ENCODE data around the gene H3-3A. TPM values are rescaled to one million over a fixed set of nuclear protein-coding genes. Genes with fewer than 3 reads are reported as not detected.
"Not testable (repeated sequence)": the region's sequence is repeated elsewhere in the genome, so short reads cannot be mapped to it uniquely, and the experiment has no call there.

H3-3A gene
- total RNA-seq, 2 donors from 2014 or later: 292 to 444 TPM

DNA sequence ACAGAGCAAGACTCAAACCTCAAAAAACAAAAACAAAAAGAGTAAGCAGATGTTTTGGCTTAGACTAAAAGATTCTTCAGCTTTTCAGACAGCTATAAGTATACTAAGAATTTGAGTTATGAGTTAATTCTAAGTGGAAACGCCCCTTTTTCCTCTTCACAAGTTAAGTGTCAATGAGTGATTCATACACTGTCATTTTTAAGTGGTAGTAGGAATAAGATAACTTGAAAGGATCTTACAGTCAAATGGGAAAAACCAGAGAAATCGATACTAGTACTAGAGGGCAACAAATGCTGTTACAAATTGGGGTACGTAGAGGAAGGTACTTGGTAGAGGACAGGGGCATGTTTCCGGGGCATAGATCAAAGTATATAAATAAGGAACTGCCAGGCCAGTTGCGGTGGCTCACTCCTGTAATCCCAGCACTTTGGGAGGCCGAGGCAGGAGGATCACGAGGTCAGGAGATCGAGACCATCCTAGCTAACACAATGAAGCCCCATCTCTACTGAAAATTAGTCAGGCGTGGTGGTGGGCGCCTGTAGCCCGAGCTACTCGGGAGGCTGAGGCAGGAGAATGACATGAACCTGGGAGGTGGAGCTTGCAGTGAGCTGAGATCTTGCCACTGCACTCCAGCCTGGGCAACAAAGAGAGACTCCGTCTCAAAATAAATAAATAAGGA lies 7.4 kb downstream of the H3-3A start:
- peak; percentile 91 to 92 for ATAC-seq
- H3K27ac Mint-ChIP-seq: peak overlapping the region; percentile 77 to 96
- DNase-seq (ENCODE audit: low spot score in 2 of 2): no peak
- no peaks in the 10 kb centered on the region for H3K9me3 Mint-ChIP-seq
- peaks cover 24 to 62% of the 10 kb centered on the region in 2 donors for H3K36me3 Mint-ChIP-seq

DNA sequence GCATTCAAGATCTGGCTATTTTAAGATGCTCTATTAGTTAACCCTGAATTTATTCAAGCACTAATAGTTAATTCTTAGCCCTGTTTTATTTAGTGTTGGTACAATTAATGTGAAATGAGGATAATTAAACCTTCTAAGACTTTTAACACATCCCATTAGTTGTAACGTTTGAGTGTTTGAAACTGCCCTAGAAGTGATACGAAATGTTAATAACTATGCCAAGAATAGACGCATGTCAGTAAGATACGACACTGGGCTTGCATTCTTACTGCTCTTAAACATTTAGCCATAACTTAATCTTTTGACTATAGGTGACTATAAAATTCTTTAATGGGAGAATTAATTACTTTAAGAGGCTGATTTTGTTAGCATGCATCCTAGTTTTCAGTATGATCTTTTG lies 9.8 kb downstream of the H3-3A start:
- H3K36me3 Mint-ChIP-seq: peaks cover 7 to 50% of the 10 kb centered on the region in 2 donors
- ATAC-seq: no peak
- H3K27ac Mint-ChIP-seq: peak overlapping the region in 1 of 2 donors; percentile 79
- no peaks in the 10 kb centered on the region for H3K9me3 Mint-ChIP-seq
- no peak for DNase-seq (ENCODE audit: low spot score in 2 of 2)

DNA sequence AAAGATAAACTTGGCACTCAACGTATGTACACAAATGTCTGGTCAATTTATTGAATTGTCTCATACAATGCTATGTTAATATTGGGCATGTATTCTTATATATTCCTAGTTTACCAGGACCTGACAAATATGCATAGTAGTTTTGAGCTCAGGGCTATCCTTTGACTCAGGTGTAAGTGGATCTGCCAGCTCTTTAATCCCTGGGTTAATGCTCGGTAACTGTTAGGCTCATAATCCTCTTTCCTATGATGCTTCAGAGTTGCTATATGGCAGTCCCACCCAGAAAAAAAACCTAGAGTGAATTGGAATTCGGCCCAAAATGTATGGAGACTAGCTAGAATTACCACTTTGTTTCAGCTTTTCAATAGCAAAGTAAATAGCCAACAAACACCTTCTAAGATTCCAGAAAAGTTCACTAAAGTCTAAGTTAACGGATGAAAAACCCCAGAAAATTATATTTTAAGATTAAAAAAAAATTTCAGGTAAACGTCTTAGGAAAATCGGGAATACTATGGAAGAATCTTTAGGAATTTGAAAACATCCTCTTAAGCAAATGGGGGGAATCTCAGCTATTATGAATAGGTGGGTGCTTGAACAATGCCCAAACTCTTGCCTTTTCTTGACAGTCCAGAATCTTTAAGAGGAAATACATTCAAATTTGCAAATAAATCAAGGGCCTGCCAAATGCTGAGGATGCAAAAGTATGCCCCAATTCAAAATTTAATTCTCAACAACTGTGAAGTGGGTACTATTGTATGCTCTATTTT lies 10.9 kb downstream of the H3-3A start:
- ATAC-seq (no peak), DNase-seq (ENCODE audit: low spot score in 2 of 2) (no peak)
- Mint-ChIP-seq H3K36me3 (peaks cover 7 to 43% of the 10 kb centered on the region in 2 donors), H3K27ac (no peak overlapping the region), H3K9me3 (no peaks in the 10 kb centered on the region)

DNA sequence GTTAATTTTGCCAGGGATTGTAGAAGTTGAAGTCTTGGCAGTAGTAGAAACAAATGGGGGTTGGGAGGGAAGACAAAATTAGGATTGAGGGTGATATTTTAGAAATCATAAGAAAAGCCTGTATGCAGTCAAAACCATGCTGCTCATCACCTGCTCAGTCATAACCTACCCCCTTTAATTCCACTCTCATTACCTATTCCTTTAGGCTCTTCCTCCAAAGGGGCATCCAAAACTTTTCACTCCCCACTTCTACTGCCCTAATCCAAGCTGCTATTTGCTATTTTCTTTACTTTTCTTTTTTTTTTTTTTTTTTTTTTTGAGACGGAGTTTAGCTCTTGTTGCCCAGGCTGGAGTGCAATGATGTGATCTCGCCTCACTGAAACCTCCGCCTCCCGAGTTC lies 11.5 kb downstream of the H3-3A start:
- peak overlapping the region in 1 of 2 donors; percentile 44 for H3K27ac Mint-ChIP-seq
- DNase-seq (ENCODE audit: low spot score in 2 of 2): no peak
- no peaks in the 10 kb centered on the region for H3K9me3 Mint-ChIP-seq
- ATAC-seq: no peak
- peaks cover 7 to 37% of the 10 kb centered on the region in 2 donors for H3K36me3 Mint-ChIP-seq

DNA sequence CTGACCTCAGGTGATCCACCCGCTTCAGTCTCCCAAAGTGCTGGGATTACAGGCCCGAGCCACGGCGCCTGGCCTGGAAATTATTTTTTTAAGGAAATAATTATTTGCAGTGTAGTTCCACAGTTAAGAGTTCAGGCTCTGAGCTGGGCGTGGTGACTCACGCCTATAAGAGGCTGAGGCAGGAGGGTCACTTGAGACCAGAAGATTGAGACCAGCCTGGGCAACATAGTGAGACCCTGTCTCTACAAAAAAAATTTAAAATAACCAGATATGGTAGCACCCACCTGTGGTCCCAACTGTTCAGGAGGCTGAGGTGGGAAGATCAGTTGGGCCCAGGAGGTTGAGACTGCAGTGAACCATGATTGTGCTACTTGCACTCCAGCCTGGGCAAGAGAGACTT lies 13.9 kb downstream of the H3-3A start:
- no peaks in the 10 kb centered on the region for H3K9me3 Mint-ChIP-seq
- ATAC-seq: peak; percentile 11 to 15
- H3K36me3 Mint-ChIP-seq: peaks cover 0 to 20% of the 10 kb centered on the region in 2 donors
- H3K27ac Mint-ChIP-seq: no peak overlapping the region
- no peak for DNase-seq (ENCODE audit: low spot score in 2 of 2)

DNA sequence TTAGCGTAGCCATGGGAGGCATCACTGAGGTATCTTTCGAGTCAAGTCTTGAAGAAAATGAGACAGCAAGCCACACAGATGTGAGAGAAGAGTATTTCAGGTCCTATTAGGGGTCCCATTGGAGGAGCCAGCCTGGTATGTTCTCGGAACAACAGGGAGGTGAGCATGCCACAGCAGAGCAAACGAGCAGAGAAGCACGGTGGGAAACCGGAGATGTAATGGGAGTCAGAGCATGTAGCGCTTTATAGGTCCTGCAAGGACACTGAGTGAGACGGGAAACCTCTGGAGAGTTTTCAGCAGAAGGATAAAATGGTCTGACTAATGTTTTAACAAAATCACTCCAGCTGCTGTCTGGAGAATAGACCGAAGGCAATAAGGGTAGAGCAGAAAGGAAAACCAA lies 15.9 kb downstream of the H3-3A start:
- no peak overlapping the region for H3K27ac Mint-ChIP-seq
- no peaks in the 10 kb centered on the region for H3K9me3 Mint-ChIP-seq
- peaks cover 0 to 10% of the 10 kb centered on the region in 2 donors for H3K36me3 Mint-ChIP-seq
- DNase-seq (ENCODE audit: low spot score in 2 of 2) (peak in 1 of 2 donors; percentile 30), ATAC-seq (no peak)

DNA sequence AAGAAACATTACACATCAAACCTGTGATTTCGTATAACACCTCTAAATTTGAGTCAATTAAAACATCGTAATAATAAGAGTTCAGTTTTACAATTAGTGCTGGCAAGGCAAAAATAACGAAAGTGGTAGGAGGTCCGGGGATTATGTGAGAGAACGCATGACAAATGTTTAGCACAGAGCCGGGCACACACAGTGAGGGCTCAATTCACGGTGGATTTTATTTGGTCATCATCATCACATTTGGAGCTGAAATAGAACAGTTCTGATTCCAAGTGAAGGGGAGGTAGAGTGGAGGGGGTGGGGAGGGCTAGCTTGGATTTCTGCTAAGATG lies 20.0 kb downstream of the H3-3A start:
- ATAC-seq (no peak), DNase-seq (ENCODE audit: low spot score in 2 of 2) (no peak)
- Mint-ChIP-seq H3K27ac (peak overlapping the region in 1 of 2 donors; percentile 75), H3K36me3 (no peaks in the 10 kb centered on the region), H3K9me3 (no peaks in the 10 kb centered on the region)

DNA sequence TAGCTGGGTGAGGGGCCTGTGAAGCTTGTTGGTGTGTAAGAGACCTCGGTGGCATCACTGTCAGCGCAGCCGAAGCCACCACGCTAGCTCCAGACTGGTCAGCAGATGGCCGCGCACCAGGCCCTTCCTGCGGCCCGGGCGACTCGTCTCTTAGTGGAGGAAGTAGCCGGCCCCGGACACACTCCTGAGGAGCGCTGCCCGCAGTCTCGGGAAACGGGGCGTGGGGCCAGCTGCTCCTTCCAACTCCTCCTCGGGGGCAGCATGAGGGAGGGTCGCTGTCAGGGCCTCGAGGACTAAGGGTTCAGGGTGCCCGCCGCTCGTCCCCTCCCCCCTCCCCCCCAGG lies 20.4 kb downstream of the H3-3A start:
- Mint-ChIP-seq H3K27ac (peak overlapping the region in 1 of 2 donors; percentile 75), H3K36me3 (no peaks in the 10 kb centered on the region), H3K9me3 (no peaks in the 10 kb centered on the region)
- DNase-seq (ENCODE audit: low spot score in 2 of 2) (peak in 1 of 2 donors; percentile 22), ATAC-seq (peak; percentile 19 to 56)

DNA sequence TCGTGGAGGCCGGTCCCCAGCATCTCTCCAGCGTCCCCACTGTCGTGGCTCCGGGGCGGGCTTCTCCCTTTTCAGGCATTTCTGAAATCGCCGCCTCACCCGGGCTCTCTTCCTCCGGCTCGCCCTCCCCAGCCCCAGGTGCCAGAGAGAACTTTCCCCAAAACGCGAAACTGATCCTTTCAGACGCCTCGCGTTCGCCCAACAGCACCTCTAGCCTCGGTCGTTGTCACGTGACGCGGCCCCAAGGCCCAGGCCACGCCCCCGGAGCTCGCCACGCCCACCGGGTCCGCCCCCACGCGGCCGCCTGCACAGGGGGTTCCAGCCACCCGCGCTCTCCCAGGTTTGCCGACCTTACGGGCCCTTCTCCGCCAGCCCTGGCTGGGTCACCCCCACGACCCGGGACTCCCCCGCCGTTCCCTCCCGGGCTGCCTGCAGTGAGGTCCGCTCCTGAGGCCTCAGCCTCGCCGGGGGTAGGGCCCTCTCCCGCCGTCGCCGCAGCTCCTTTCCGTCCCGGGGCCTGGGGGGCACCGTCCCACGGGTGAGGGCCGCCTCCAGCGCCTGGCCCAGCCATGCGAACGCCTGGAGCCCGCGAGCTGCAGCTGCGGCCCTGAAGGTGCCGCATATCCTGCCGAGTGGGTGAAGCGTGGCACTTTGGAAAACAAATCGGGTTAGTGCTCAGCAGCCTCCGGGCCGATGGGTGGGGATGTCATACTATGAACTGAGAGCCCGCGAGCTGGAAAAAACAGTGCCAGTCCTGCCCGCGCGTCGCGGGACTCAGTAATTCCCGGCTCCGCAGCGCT lies 21.0 kb downstream of the H3-3A start:
- peak; percentile 91 to 98 for DNase-seq (ENCODE audit: low spot score in 2 of 2)
- peak; percentile 92 to 94 for ATAC-seq
- peak overlapping the region; percentile 75 to 87 for H3K27ac Mint-ChIP-seq
- no peaks in the 10 kb centered on the region for H3K36me3 Mint-ChIP-seq
- H3K9me3 Mint-ChIP-seq: no peaks in the 10 kb centered on the region

DNA sequence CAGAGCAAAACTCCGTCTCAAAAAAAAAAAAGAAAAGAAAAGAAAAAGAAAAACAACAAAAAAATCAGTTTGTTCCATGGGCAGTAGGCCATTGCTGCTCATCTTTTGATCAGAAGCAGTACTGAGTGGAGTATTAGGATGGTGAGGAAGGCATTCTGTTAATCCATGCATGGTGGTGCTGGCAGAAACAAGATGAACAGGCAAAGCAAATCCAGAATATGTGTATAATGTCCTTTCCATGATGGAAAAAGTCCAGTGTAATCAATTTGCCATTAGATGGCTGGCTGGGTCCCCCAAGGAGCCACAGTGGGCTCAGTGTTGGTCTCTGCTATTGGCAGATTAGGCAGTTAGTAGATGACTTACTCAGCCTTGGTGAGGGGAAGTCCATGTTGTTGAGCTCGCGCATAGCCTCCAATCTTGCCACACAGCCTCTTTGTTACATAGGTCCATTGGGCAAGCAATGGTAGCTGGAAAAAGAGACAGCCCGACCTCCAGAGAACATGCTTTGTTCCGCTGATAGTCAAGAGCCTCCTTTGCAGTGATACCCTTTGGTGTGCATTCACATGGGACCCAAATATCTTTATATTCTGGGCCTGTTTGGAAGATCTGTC lies 23.3 kb downstream of the H3-3A start:
- no peak for ATAC-seq
- no peak overlapping the region for H3K27ac Mint-ChIP-seq
- H3K36me3 Mint-ChIP-seq: no peaks in the 10 kb centered on the region
- DNase-seq (ENCODE audit: low spot score in 2 of 2): peak in 1 of 2 donors; percentile 21
- no peaks in the 10 kb centered on the region for H3K9me3 Mint-ChIP-seq

DNA sequence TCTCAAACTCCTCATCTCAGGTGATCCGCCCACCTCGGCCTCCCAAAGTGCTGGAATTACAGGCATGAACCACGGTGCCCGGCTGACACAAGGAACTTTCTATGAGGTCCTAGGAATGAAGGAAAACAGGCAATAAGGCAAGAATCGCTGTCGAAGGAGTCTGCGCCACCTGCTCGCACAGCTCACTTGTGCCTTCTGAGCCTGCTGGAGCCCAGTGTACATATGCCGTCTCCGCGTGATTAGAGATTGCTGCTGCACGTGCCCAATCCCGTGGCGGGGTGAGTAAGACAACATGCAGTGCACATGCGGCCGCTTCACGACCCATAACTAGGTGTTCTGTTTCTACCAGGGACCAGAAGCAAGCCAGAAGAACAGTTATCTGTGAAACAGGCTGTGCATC lies 24.3 kb downstream of the H3-3A start:
- peak in 1 of 2 donors; percentile 44 for DNase-seq (ENCODE audit: low spot score in 2 of 2)
- Mint-ChIP-seq H3K36me3 (no peaks in the 10 kb centered on the region), H3K9me3 (no peaks in the 10 kb centered on the region), H3K27ac (no peak overlapping the region)
- no peak for ATAC-seq

DNA sequence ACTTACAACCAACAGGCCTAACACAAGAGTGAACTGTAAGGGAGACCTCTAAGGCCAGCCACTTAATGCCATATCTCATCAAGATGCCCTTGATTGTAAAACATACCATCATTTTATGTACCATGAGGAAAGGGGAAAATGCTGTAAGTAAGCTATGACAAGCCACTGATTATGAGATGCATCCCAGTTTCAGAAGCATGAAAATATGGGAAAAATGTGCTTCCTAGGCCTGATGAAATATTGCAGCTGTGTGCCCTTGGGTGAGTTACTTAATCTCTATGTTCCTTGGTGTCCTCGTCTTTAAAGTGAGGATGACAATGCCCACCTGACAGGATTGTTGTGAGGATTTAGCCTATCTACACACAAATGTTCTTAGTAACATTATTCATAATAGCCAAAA lies 28.9 kb downstream of the H3-3A start:
- Mint-ChIP-seq H3K27ac (no peak overlapping the region), H3K9me3 (no peaks in the 10 kb centered on the region), H3K36me3 (no peaks in the 10 kb centered on the region)
- no peak for ATAC-seq
- no peak for DNase-seq (ENCODE audit: low spot score in 2 of 2)

DNA sequence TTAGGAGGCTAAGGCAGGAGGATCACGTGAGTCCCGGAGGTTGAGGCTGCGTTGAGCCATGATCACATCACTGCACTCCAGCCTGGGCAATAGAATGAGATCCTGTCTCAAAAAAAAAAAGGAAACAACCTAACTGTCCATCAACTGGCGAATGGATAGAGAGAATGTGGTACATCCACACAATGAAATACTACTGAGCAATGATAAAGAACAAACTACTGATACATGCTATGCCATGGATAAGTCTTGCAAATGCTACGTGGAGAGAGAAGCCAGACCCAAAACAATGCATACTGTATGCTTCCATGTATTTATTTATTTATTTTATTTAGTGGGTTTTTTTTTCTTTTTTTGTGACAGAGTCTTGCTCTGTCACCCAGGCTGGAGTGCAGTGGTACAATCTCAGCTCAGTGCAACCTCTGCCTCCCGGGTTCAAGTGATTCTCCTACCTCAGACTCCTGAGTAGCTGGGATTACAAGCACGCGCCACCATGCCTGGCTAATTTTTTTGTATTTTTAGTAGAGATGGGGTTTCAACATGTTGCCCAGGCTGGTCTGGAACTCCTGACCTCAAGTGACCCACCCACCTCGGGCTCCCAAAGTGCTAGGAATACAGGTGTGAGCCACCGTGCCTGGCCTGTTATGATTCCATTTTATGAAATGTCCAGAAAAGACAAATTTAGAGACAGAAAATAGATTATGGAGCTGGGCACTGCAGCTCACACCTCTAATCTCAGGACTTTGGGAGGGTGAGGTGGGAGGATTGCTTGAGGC lies 29.7 kb downstream of the H3-3A start:
- not testable (repeated sequence) for DNase-seq (ENCODE audit: low spot score in 2 of 2); H3K27ac Mint-ChIP-seq; H3K36me3 Mint-ChIP-seq; H3K9me3 Mint-ChIP-seq; ATAC-seq

DNA sequence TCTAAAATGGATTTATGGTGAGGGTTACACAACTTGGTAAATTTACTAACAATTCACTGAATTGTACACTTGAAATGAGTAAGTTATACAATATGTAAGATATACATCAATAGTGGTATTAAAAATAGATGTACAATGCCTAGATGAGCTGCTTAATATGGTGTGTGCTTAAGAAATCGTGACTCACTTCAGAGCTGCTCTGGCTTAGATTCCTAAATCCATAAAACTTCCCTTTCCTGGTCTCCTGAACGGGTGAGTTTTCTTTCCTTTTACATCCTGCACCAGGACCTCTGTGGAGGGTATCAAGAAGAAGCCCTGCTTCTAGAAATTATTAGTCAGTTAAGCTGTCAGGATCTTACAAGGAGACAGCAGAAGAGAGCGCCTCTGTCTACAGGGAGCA lies 30.4 kb downstream of the H3-3A start:
- ATAC-seq (no peak), DNase-seq (ENCODE audit: low spot score in 2 of 2) (no peak)
- no peak overlapping the region for H3K27ac Mint-ChIP-seq
- no peaks in the 10 kb centered on the region for H3K36me3 Mint-ChIP-seq
- no peaks in the 10 kb centered on the region for H3K9me3 Mint-ChIP-seq

DNA sequence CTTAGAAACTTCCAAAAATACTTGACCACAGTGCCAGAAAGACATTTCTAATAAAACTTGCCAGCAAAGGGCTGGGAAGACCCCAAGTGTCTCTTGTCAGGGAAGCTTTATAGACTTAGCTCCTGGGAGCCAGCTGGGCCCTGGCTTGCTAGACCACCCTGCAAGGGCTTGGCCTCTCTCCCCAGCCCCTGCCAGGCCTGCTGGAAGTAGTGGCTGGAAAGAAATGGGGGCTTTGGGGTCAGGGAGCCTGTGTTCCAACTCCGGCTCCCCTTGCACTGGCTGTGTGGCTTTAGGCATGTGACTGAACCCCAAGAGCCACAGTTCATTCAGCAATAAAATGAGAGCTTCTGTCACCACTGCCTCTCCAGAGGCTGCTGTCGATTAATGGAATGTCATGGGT lies 31.1 kb downstream of the H3-3A start:
- no peak for ATAC-seq

DNA sequence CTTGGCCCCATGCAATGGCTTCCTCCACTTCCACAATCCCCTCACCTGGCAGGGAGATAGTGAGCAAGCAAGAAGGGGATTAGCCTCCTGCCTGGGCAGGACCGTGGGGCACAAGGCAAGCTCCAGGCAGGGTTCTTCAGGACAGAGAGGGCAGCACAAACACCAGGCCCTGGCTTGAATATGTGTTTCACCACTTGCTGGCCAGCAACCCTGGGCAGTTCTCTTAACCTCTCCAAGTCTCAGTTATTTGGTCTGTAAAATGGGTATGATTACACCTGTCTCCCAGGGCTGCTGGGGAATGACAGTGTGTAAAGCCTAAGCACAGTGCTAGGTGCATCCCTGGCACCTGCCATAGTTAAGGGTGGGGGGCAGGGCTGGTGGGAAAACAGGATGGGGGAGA lies 31.9 kb downstream of the H3-3A start:
- DNase-seq (ENCODE audit: low spot score in 2 of 2) (no peak), ATAC-seq (no peak)
- Mint-ChIP-seq H3K36me3 (no peaks in the 10 kb centered on the region), H3K9me3 (no peaks in the 10 kb centered on the region), H3K27ac (no peak overlapping the region)

More for the DNA sequence above, 31.1 kb downstream of the H3-3A start:
- H3K9me3 Mint-ChIP-seq: no peaks in the 10 kb centered on the region
- H3K36me3 Mint-ChIP-seq: no peaks in the 10 kb centered on the region
- H3K27ac Mint-ChIP-seq: no peak overlapping the region
- no peak for DNase-seq (ENCODE audit: low spot score in 2 of 2)
